ENCODE data around the gene S1PR1. TPM values are rescaled to one million over a fixed set of nuclear protein-coding genes. Genes with fewer than 3 reads are reported as not detected.

Gene S1PR1
- total RNA-seq, 1 donor from 2014 or later = 18.3 TPM

DNA sequence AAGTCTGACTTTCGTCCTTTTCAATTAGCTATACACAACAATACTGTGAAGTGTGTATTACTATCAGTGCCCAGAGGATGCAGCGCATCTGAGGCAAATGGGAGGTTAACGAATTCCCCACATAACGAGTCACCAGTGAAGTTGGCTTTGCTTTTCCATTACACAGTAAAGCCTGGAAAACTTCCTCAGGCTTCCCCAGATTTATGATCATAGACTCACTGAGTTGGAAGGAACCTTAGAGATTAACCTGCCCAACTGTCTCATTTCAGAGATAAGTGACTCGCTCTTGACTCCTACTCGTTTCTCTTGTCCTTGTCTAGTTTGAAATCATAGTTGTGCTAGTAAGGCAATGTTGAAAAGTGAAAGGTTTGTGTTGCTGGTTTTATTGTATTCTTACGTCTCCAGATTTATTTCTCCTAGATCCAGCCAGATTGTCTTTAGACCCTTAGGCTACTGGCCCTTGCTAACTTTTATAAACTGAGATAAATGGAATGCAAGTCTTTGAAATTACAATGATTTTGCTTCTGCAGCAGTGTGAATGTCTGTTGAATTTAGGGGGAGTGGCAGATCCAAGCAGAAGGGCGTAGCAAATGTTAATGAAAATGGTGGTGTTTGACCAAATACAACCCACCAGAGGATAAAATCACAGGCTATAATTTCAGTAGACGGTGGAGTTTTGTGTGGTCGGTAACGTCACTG is 17.3 kb downstream of the S1PR1 start:
- DNase-seq (ENCODE audit: extremely low spot score, unreplicated experiment) = no peak
- H3K9me3 Mint-ChIP-seq = peaks cover 4% of the 10 kb centered on the region

DNA sequence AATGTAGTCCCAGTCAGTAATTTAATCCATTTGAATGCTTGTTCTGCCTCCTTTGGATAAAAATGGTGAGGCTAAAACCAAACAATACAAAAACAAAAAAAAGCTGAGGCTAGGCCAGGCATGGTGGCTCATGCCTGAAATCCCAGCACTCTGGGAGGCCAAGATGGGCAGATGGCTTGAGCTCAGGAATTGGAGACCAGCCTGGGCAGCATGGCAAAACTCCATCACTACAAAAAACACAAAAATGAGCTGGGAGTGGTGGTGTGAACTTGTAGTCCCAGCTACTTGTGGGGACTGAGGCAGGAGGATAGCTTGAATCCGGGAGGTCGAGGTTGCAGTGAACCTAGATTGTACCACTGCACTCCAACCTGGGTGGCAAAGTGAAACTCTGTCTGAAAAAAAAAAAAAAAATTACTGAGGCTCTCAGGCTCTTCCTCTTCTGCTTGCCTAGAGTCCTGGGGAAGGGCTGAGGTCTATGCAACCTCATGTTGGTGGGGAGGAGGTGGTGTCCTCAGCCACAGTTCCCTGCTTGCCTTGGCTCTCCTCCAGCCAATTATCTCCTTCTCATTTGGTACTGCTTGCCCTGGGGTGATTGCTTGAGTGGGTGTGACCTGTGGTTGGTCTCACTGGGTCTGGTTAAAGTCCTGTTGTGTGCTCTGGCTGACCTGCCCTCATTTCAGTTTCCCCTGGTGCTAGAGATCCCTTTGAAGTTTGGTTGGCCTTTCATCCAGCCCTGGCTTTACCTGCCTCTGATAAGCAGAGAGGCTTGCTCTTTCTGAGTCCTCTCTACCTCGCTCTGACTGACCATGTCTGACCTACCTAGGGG is 20.9 kb downstream of the S1PR1 start:
- peaks cover 29% of the 10 kb centered on the region for H3K4me1 Mint-ChIP-seq (ENCODE audit: unreplicated experiment)
- TF ChIP-seq, protein P1, sequence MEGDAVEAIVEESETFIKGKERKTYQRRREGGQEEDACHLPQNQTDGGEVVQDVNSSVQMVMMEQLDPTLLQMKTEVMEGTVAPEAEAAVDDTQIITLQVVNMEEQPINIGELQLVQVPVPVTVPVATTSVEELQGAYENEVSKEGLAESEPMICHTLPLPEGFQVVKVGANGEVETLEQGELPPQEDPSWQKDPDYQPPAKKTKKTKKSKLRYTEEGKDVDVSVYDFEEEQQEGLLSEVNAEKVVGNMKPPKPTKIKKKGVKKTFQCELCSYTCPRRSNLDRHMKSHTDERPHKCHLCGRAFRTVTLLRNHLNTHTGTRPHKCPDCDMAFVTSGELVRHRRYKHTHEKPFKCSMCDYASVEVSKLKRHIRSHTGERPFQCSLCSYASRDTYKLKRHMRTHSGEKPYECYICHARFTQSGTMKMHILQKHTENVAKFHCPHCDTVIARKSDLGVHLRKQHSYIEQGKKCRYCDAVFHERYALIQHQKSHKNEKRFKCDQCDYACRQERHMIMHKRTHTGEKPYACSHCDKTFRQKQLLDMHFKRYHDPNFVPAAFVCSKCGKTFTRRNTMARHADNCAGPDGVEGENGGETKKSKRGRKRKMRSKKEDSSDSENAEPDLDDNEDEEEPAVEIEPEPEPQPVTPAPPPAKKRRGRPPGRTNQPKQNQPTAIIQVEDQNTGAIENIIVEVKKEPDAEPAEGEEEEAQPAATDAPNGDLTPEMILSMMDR (conservative IDR thresholded peaks at IDR 0.05) = no peak
- H3K9me3 Mint-ChIP-seq = peaks cover 4% of the 10 kb centered on the region
- no peak for DNase-seq (ENCODE audit: extremely low spot score, unreplicated experiment)
- no peak overlapping the region for H3K27ac Mint-ChIP-seq
- H3K36me3 Mint-ChIP-seq = no peaks in the 10 kb centered on the region
- H3K4me3 Mint-ChIP-seq = peak overlapping the region; percentile 22
- H3K27me3 Mint-ChIP-seq = no peaks in the 10 kb centered on the region

More for the DNA sequence above, 17.3 kb downstream of the S1PR1 start:
- TF ChIP-seq, protein P1 (conservative IDR thresholded peaks at IDR 0.05) = no peak
- peaks cover 7% of the 10 kb centered on the region for H3K27me3 Mint-ChIP-seq
- H3K4me3 Mint-ChIP-seq = no peak overlapping the region
- H3K36me3 Mint-ChIP-seq = no peaks in the 10 kb centered on the region
- H3K4me1 Mint-ChIP-seq (ENCODE audit: unreplicated experiment) = peaks cover 10% of the 10 kb centered on the region
- no peak overlapping the region for H3K27ac Mint-ChIP-seq

DNA sequence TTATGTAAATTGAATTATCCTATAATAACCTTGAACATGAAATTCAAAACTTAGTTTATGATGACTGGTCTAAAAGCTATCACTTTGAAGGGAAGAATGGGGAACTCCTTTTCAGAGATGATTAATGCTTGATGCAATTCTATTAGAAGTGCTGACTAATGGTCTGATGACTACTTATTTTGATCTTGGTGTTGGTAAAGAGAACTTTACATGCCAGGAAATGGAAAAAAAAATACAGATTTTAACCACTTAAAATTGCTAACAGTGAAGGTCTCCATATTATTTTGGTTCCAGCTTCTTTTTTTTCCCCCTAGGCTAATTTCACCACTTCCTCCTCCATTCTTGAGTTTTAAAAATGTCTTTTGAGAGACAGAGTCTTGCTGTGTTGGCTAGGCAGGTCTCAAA is 22.9 kb downstream of the S1PR1 start:
- H3K27ac Mint-ChIP-seq = peak overlapping the region; percentile 4
- H3K36me3 Mint-ChIP-seq = no peaks in the 10 kb centered on the region
- no peak overlapping the region for H3K4me3 Mint-ChIP-seq
- no peaks in the 10 kb centered on the region for H3K27me3 Mint-ChIP-seq
- H3K9me3 Mint-ChIP-seq = peaks cover 4% of the 10 kb centered on the region
- peaks cover 36% of the 10 kb centered on the region for H3K4me1 Mint-ChIP-seq (ENCODE audit: unreplicated experiment)
- TF ChIP-seq, protein P1 (conservative IDR thresholded peaks at IDR 0.05) = no peak
- no peak for DNase-seq (ENCODE audit: extremely low spot score, unreplicated experiment)

DNA sequence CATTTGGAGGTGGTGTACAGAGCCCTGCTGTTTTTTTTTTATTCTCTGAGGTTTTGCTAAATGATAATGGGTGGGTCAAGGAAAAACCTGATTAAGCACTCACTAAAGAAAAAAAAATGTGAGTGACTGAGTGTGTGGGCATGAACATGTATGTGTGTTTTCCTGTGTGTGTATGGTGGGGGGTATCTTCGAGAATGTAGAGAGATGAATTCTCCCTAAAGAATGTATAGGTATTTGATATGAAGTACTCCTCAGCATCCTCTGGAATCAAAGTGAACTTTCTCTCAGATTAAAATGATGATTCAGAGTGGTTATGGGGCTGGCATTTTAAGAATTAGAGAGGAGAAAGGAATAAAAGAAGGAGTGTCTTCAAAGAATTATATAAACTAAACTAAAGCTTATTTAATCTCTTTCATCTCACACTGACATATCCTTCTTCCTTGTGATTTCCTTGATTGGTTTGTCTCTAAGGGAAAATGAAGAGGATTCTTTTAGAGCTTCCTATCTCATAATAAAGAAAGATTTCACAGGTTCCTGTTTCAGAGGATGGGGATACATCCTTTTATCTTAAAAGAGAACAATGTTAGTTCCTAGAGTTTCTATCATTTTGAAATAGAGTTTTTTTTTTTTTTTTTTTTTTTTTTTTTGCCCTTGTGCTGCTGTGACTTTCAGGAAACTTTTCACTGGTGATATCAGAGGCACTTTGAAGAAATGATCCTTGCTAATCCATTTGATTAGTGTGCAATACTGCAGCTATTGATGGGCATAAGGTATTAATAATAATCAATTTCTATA is 23.9 kb downstream of the S1PR1 start:
- H3K4me1 Mint-ChIP-seq (ENCODE audit: unreplicated experiment) = peaks cover 37% of the 10 kb centered on the region
- no peaks in the 10 kb centered on the region for H3K36me3 Mint-ChIP-seq
- H3K27ac Mint-ChIP-seq = peak overlapping the region; percentile 4
- TF ChIP-seq, protein P1 (conservative IDR thresholded peaks at IDR 0.05) = no peak
- H3K9me3 Mint-ChIP-seq = peaks cover 4% of the 10 kb centered on the region
- no peak for DNase-seq (ENCODE audit: extremely low spot score, unreplicated experiment)
- no peaks in the 10 kb centered on the region for H3K27me3 Mint-ChIP-seq
- H3K4me3 Mint-ChIP-seq = no peak overlapping the region

DNA sequence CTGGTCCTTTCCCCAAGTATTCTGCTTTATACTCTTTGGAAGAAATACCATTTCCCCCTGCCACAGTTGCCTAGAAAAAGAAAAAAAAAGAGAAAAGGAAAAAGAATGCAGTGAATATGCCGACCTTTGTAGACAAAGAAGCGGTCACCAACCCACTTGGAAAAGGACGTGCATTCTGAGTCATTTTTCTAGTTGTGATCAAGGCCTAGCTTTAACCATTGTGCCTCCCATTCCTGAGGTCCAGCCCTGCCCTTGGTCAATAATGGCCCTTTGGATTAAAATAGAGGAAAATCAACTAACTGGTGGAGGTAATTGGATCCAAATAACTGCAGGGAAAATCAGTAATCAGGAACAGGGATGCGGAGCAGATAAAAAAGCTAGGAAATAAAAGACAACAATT is 24.8 kb downstream of the S1PR1 start:
- H3K4me1 Mint-ChIP-seq (ENCODE audit: unreplicated experiment) = peaks cover 37% of the 10 kb centered on the region
- TF ChIP-seq, protein P1 (conservative IDR thresholded peaks at IDR 0.05) = no peak
- H3K36me3 Mint-ChIP-seq = no peaks in the 10 kb centered on the region
- no peak overlapping the region for H3K27ac Mint-ChIP-seq
- no peak overlapping the region for H3K4me3 Mint-ChIP-seq
- DNase-seq (ENCODE audit: extremely low spot score, unreplicated experiment) = no peak
- H3K9me3 Mint-ChIP-seq = peaks cover 4% of the 10 kb centered on the region
- no peaks in the 10 kb centered on the region for H3K27me3 Mint-ChIP-seq

Data from type B pancreatic cell (in vitro differentiated cells).